RWPE1 (cell line): Measurements from ENCODE around the gene CCT7.

Experiments
- CTCF ChIA-PET: fragments of 350-600 bp; sonication (Branson Sonifier 250); formaldehyde crosslinking; extraction: SDS; loops from one replicate; lab custom pipeline; 2021; lab: Yijun Ruan, JAX
- POLR2A ChIA-PET: fragments of 400-600 bp; formaldehyde crosslinking; extraction: SDS; loops from one replicate; lab custom pipeline; 2020; ENCODE audit warnings: antibody characterized with exemption; ENCODE audit not compliant: low non-redundant PET; lab: Yijun Ruan, JAX
- DNase-seq: peaks from one replicate; pipeline ENCODE4 v3.0.0; 2012; ENCODE audit warnings: low spot score
- H3K27ac ChIP-seq: fragments of 450-650 bp; 2 replicates; pipeline ENCODE4 v1.5.1; 2017
- TF ChIP-seq, protein P1 (sequence below): fragments of 450-650 bp; conservative IDR thresholded peaks from 2 replicates; pipeline ENCODE4 v1.5.1; 2017; ENCODE audit warnings: low read depth, mild to moderate bottlenecking

The CCT7 gene

DNA sequence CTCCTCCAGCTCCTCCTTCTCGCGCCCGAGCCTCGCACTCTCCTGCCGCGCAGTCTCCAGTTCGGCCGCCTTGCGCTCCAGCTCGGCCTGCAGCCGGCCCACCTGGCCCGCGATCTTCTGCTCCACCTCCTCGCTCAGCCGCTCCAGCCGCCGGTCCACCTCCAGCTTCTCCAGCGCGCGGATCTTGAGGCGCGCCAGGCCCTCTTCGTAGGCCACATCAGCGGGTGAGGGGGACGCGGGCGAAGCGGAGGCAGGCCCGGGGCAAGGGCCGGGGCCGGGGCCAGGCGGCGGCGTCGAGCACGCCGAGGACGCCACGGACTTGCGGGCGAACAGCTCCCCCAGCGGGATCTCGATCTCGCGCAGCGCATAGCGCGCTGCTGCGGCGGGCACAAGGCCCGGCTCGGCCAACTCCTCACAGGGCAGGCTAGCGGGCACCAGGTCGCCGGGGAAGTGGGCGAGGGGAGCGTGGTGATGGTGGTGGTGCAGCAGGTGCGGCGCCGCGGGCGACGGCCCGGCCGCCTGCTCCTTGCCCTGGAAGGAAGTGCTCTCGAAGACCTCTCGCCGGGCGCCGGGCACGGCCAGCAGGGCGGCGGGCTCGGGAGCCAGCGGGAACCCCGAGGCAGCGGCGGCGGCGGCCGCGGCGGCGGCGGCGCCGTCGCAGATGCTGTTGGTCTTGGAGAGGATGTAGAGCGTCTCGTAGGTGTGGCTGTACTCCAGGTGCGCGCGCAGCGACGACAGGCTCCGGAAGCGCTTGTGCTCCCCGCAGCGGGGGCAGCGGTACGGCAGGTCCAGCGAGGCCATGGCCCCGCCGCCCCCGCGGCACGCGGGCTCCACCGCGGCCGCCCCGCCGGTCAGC, 35.0 kb downstream of the CCT7 start:
- peak overlapping the region; percentile 27; the same call in 1 of the 2 replicates for H3K27ac ChIP-seq
- DNase-seq = peak; percentile 71
- ChIA-PET POLR2A (interaction anchor here (0.6 to 0.9 kb wide), 2 partner anchors 35 to 130 kb away, joined by 3 to 6 read pairs; partner anchors contain the start of gene CCT7), CTCF (interaction anchor here (0.6 to 1.1 kb wide), 7 partner anchors 9 to 658 kb away, joined by 3 to 7 read pairs (median 4); partner anchors contain the start of gene PRADC1)
- TF ChIP-seq, protein P1, sequence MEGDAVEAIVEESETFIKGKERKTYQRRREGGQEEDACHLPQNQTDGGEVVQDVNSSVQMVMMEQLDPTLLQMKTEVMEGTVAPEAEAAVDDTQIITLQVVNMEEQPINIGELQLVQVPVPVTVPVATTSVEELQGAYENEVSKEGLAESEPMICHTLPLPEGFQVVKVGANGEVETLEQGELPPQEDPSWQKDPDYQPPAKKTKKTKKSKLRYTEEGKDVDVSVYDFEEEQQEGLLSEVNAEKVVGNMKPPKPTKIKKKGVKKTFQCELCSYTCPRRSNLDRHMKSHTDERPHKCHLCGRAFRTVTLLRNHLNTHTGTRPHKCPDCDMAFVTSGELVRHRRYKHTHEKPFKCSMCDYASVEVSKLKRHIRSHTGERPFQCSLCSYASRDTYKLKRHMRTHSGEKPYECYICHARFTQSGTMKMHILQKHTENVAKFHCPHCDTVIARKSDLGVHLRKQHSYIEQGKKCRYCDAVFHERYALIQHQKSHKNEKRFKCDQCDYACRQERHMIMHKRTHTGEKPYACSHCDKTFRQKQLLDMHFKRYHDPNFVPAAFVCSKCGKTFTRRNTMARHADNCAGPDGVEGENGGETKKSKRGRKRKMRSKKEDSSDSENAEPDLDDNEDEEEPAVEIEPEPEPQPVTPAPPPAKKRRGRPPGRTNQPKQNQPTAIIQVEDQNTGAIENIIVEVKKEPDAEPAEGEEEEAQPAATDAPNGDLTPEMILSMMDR = peak; percentile 3; the same call in 1 of the 2 replicates

DNA sequence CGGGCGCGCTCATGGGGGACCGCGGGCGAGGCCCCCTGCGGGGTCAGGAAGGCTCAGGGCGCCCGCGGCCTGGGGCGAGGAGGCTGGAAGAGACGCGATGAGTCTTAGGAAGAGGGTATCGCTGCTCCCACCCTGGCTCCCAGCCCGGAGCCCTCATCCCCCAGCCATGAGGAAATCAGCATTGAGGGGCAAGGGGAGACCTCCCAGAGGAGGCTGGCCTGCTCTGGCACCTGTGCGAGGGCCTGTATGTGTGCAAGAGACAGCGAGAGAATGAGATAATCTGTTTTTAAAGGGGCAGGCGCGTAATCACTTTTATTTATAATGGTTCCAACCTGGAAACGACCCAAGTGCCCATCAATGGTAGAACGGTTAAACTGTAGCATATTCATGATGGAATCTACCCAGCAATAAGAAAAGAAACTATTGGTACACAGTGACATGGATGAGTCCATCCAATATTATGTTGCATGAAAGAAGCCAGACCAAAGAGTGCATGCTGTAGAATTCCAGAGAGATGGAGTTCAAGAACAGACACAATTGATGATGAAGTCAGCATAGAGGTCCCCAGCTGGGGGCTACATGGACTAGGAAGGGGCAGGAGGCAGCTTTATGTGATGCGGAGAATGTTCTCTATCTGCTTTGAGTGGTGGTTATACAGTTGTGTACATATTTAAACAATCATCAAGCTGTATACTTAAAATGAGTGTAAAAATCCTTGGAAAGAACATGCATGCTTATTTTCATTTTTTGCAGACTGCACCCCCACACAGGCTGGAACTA, 35.8 kb downstream of the CCT7 start:
- CTCF ChIA-PET = interaction anchor here (1.1 to 1.2 kb wide), 2 partner anchors 22 to 23 kb away, joined by 6 to 7 read pairs; partner anchors contain the start of gene EGR4
- POLR2A ChIA-PET = no interaction called here
- TF ChIP-seq, protein P1 = no peak
- DNase-seq = no peak
- H3K27ac ChIP-seq = no peak overlapping the region

DNA sequence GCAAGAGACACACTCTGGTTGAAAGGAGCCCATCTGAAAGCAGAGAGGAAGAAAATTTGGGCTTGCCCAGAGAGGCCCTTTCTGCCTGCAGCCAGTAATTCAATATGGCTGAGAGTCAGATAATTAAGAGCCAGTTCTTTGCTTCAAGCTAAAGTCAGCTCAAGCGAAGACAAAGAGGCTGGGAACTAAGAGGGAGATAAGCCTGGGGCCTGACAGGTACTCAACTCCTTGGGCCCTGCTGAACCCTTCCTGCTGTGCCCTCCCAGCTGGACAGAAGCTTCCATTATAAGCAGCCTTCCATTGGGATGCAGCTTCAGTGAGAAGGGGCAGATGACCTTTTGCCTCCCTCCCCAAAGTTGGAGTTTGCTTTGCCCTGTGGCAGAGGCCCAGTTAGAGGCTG, 38.2 kb downstream of the CCT7 start:
- no peak overlapping the region for H3K27ac ChIP-seq
- ChIA-PET CTCF (interaction anchor here (0.6 kb wide), 1 partner anchor 19 kb away, joined by 3 read pairs; no protein-coding TSS in a partner anchor), POLR2A (no interaction called here)
- DNase-seq = no peak
- TF ChIP-seq, protein P1 = no peak

DNA sequence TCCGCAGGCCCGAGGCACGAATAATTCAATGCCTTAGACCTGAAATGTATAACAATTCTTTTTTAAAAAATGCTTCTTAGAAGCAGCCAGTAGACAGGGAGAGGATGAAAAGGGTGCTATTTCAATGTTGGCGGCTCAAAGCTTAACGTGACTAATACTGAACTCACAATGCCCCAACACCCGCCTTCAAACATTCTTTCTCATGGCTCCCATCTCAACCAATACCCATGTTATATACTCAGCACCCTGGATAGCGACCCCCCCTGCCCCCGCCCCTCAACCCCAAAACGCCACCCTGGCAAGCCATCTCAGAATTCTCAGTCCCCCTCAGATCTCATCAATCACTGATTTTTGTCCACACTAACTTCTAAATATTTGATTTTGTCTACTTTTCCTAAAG, 45.7 kb downstream of the CCT7 start:
- DNase-seq = peak; percentile 56
- POLR2A ChIA-PET = no interaction called here
- TF ChIP-seq, protein P1 = no peak
- CTCF ChIA-PET = no interaction called here
- H3K27ac ChIP-seq = no peak overlapping the region

DNA sequence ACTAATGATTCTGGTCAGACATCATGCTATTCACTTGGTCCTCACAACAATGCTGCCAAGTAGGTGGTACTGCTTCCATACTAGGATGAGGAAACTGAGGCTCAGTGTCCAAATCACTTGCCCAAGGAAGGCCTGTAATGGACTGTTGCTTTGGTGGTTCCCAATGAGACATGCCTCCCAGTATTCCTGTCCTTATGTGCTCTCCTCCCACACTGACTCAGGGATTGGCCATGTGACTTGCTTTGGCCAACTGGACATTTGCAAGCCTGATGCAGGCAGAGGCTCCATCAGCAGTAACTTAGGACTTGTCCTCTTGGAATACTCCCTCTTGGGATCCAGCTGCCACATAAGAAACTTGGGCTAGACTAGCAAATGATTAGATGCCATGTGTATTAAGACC, 47.1 kb downstream of the CCT7 start:
- H3K27ac ChIP-seq = no peak overlapping the region
- CTCF ChIA-PET = no interaction called here
- POLR2A ChIA-PET = no interaction called here
- DNase-seq = no peak
- TF ChIP-seq, protein P1 = no peak

DNA sequence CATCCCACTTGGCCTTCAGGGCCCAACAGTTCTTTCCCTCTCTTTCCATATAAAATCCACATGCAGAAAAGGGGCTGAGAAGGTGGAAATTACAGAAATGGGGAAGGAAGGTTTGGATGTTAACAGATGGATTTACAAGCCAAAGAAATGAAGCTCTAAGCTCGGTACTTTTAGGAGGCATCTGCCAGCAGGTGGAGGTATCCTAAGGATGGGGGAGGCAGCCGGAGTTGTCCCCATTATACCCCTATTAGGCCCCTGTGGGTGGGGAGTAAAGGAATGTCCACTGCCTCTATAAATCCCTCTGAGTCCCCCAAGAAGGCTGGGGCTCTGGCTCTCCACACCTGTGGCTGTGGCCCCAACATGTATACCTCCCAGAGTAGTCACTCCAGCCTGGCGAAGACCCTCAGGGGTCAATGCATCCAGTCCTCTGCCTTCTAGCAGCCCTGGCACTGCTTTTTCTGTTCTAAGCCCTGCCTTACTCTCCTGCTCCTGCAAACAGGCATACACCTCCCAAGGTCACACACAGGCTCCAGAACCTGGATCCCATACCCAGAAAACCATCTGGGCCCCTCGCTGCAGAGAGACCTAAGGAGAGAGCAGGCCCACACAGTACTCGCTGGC, 48.9 kb downstream of the CCT7 start:
- no peak overlapping the region for H3K27ac ChIP-seq
- ChIA-PET POLR2A (no interaction called here), CTCF (interaction anchor here (0.6 to 0.8 kb wide), 2 partner anchors 23 to 171 kb away, joined by 3 read pairs; no protein-coding TSS in a partner anchor)
- TF ChIP-seq, protein P1 = no peak
- DNase-seq = no peak
